GM18909 (cell line): ENCODE data around the gene UBL5.
"Not testable (repeated sequence)": the region's sequence is repeated elsewhere in the genome, so short reads cannot be mapped to it uniquely, and the experiment has no call there.

ENCODE experiments used
- ATAC-seq: cut with Tn5 transposase; IDR thresholded peaks from one replicate; pipeline ENCODE4 v1.9.1; 2021; ENCODE audit warnings: mild to moderate bottlenecking; ENCODE audit not compliant: unreplicated experiment, poor library complexity

Gene UBL5

DNA sequence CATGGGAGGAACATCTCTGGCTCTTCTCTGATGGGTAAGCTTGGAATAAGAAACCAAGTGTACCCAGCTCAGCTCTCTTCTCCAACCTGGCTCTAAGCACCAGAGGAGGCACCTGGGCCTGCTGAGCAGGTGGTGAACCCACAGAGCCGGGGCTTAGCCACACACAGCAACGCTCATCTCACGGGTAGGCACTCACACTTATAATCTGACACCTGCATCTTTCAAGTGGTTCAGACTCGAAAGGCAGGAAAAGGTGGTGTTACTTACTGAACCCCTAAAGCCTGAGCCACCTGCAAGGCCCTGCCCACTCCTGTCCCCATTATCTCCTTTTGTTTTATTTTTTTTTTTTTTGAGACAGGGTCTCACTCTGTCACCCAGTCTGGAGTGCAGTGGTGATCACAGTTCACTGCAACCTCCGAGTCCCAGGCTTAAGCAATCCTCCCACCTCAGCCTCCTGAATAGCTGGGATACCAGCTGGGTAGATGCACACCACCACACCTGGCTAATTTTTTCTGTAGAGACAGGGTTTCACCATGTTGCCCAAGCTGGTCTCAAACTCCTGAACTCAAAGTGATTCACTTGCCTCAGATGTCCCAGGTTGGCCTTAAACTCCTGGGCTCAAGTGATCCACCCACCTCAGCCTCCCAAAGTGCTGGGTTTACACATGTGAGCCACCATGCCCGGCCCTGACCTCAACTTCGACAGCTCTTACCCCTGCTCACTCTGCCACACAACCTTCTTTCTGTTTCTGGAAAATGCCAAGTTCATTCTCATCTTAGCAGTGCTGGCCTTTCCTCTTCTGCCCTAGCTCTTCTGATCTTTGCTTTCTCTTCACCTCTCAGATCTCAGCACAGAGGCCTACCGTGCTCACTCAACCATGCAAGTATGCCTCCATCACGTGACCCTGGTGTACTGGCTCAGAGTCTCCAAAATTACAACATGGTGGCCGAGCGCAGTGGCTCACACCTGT is 18.6 kb upstream of the UBL5 start:
- ATAC-seq: no peak

DNA sequence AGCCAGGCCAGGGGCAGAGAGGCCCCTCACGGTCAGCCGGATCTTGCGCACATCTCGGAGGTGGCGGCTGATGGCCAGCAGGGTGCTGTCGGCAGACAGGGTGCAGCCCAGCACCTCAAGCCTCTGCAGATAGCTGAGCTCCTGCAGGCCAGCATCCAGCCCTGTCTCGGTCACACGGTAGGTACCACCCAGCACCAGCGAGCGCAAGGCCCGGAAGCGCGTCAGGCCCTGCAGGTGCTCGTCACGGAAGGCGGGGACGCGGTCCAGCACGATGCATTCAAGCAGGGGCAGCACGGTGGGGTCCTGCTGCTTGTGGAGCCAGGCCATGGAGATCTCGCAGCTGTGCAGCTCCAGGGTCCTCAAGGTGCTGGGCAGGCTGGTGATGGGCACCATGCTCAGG is 16.6 kb upstream of the UBL5 start:
- ATAC-seq: no peak

DNA sequence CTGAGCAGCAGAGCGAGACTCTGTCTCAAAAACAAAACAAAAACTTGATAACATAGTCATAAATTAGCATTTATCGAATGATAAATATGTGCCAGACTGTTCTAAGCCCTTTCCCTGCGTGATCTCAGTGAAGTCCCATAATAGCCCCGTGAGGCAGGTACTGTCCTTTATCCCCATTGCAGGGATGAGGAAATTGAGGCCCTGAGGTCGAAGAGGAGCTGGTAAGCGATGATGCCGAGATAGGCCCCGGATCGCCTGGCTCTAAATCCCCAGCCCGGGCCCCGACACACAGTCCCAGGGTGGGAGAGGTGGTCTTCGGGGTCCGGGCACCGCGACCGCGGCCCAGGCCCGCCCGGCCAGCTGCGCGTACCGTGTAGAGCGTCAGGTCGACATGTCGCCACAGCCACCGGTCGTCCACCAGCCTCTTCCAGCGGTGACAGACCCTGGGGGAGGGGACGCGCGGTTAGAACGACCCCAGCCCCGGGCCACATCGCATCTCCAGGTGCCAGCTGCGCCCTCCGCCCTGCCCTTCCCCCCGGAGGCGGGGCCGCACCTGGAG is 9.5 kb upstream of the UBL5 start:
- ATAC-seq: no peak

DNA sequence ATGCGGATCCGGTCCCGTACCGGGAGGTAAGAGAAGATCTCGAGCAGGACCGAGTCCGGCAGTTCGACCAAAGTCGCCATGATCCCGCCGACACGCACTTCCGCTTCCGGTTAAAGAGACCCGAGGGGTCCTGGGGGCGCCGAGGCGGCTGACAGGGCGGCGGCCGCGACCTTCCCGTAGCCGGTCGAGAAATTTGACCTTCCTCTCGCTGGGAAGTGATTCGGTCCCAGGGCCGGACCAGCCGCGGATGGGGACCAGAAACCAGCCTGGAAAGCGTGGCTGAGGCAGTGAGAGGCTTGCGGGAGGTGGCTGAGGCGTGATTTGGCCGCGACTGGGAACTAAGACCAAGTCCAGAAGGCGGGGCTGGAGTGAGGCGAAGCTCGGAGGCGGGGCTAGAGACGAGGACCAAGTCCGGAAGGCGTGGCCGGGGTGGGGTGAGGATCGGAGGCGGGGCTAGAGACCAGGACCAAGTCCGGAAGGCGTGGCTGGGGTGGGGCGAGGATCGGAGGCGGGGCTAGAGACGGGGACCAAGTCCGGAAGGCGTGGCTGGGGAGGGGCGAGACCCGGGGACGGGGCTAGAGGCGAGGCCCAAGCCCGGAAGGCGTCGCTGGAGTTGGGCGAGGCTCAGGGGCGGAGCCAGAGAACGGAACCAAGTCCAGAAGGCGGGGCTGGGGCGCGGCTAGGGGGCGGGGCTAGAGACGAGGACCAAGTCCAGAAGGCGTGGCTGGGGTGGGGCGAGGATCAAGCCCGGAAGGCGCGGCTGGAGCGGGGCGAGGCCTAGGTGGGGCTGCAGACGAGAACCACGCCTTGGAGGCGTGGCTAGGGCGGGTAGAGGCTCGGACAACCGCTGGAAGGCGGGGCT is 8.8 kb upstream of the UBL5 start, which contains the start of gene FBXL12:
Gene FBXL12 (minus strand): TSS at position 346 of the 862 bp plus-strand sequence. CDS start 266 bp downstream, at position 80.
- peak; percentile 83 for ATAC-seq

DNA sequence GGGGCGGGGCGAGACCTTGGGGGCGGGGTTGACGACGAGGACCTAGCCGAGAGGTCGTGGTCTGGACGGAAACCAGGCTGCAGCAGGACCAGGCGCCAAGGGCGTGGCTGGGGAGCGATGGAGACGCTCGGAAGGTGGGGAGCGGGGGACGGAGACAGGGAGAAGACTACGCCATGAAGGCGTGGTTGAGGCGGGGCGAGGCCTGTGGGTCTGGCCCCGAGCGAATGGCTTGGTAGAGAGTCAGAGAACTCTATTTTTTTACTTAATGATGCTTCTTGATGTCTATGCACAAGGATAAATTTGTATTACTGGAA is 8.2 kb upstream of the UBL5 start:
- no peak for ATAC-seq

DNA sequence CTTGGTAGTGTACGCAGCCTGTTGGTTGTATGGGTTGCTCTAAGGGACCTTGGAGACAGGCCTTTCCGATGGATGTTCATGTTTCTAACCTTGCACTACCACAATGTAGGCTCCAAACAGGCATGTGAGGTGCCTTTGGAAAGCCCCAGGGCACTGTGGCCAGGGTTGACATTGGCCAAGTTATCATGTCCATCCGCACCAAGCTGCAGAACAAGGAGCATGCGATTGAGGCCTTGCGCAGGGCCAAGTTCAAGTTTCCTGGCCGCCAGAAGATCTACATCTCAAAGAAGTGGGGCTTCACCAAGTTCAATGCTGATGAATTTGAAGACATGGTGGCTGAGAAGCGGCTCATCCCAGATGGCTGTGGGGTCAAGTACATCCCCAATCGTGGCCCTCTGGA is 7.7 kb upstream of the UBL5 start:
- not testable (repeated sequence) for ATAC-seq

DNA sequence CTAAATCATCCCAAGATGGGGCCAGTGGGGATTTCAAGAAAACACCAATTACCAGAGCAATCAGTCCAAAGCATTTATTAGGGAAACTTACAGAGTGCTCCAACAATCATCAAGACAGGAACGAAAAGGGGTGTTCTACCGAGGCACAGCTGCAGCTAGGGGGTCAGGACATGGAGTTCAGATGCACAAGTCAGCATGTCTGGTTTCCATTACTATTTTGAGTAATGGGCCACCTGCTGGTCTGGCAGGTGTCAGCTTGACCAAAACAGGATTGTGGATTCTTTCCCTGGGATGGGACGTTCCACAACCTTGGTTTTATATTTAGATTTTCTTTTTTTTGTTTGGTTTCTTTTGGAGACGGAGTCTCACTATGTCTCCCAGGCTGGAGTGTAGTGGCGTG is 3.9 kb upstream of the UBL5 start:
- ATAC-seq: no peak

DNA sequence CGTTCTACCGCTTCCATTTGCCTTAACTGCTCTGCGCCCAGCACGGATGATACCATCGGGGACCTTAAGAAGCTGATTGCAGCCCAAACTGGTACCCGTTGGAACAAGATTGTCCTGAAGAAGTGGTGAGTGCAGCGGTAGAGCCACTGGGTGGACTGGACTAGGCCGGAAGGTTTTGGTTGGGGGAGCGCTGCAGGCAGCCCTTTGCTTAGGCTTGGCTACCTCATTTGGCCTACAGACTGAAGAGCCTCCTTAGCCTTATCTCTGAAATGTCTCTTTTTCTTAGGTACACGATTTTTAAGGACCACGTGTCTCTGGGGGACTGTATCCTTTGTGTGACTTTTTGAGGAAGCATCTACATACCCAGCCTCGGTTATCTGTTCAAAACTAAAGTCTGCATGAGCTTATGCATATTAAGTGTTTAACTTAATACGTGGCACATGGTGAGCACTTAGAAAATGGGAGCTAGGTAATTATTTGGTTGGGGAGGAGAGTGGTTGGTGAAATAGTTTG is 889 bp downstream of the UBL5 start:
- no peak for ATAC-seq

DNA sequence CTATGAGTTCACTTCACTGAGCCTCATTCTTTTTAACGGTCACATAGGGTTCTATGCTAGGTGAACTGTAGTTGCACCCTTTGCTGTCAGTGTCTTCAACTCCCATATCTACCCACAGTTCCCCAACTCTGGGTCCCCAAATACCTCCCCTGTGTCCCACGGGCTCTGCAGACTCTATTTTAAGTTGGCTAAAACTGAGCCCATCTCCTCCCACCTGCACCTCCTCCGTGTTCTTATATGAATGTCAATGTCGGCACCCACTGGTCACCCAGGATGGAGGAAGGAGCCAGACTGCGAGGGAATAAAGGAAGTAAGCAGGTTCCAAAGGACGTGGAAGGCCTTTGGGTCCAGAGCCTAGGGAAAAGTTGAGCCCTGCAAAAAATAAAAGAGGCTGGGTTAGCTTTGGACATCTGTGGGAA is 6.6 kb downstream of the UBL5 start:
- ATAC-seq: no peak

DNA sequence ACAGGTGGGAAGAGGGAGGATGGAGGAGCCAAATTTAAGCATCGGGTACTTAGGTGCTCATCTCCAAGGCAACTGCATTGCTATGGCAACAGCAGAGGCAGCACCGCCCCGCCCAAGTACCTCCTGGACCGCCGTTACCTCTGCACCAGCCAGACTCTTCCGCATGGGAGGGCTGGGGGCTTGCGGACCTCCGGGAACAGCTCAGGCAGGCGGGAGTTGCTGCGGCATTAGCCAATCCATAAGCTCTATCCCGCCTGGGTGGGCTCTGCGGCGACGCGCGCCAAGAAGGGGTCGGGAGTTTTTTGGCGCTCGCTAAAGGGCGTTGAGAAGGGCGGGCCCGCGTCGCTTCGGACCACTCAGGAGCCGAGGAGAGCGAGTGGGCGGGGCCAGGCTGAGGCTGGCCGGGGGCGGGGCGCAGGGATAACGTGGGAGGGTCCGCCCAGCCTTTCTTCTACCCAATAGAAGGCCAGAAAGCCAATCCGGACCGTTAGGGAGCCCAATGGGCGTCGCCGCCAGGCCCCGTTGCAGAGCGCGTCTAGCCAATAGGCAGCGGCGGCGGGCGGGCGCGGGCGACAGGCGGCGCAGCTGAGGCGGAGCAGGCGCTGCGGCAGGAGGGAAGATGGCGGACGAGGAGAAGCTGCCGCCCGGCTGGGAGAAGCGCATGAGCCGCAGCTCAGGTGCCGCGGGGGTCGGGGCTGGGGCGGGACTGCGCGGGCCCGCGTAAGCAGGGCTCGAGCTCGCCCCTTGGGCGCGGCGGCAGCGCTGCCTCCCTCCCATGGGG is 7.2 kb downstream of the UBL5 start, which contains the start of gene PIN1:
Gene PIN1 (plus strand): TSS at position 593 of the 781 bp plus-strand sequence. CDS start 27 bp downstream, at position 620.
- ATAC-seq: peak; percentile 96

DNA sequence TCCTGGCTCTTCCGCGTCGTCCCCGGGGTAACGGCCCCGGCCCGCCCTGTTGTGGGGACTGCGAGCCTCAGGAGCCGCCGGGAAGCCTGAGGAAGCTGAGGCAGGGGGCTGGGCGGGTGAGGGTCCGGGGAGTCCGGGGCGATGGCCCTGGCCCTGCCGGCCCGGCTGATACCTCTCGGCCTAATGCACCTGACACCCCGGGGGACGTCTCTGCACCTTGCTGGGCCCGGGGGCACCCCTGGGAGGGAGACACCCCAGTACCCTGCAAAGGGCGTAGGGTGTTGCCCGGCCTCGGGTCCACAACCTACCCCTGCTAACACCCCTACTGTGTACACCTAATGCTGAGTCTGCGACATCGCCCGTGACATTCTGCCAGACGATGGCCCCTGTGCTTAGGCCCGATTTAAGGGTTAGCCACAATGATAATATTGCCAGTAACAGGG is 7.8 kb downstream of the UBL5 start:
- ATAC-seq: peak; percentile 22

DNA sequence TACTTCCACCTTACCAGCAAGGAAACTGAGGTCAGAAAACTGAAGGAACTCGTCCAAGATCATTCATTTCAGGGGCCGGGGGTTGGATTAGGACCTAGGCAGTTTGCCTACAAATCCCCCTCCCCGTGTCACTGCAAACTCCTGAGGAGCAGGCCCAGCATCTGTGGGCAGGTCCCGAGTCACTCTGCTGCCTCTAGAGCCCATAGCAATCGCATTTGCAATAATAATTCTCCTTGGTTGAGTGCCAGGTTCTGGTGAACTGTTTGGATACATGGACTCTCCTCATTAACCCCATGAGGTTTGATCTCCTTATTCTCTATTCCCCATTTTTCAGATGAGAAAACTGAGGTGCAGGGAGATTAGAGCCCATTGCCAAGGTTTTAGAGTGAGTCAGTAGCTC is 8.3 kb downstream of the UBL5 start:
- no peak for ATAC-seq

DNA sequence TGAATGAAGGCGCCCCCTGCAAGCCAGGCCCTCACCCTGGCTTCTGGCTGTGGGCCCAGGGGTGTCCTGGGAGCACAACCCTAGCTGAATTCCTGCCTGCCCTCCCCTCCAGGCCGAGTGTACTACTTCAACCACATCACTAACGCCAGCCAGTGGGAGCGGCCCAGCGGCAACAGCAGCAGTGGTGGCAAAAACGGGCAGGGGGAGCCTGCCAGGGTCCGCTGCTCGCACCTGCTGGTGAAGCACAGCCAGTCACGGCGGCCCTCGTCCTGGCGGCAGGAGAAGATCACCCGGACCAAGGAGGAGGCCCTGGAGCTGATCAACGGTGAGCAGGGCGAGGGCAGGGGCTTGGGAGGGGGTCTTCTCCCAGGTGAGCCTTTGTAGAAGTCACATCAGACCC is 10.6 kb downstream of the UBL5 start:
- no peak for ATAC-seq

DNA sequence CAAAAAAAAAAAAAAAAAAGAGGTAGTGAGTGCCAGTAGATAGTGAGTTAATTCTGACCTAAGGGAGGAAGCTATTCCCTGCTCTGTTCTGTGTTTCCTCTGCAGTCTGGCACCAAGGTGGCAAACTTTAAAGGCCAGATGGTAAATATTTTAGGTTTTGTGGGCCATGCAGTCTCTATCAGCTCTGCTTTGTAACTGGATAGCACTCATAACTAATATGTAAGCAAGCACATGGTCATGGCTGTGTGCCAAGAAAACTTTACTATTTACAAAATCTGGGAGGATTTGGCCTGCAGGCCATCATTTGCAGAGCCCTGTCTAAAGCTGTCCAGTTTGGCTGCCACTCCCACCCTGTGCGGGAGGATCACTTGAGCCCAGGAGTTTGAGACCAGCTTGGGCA is 11.7 kb downstream of the UBL5 start:
- ATAC-seq: no peak

DNA sequence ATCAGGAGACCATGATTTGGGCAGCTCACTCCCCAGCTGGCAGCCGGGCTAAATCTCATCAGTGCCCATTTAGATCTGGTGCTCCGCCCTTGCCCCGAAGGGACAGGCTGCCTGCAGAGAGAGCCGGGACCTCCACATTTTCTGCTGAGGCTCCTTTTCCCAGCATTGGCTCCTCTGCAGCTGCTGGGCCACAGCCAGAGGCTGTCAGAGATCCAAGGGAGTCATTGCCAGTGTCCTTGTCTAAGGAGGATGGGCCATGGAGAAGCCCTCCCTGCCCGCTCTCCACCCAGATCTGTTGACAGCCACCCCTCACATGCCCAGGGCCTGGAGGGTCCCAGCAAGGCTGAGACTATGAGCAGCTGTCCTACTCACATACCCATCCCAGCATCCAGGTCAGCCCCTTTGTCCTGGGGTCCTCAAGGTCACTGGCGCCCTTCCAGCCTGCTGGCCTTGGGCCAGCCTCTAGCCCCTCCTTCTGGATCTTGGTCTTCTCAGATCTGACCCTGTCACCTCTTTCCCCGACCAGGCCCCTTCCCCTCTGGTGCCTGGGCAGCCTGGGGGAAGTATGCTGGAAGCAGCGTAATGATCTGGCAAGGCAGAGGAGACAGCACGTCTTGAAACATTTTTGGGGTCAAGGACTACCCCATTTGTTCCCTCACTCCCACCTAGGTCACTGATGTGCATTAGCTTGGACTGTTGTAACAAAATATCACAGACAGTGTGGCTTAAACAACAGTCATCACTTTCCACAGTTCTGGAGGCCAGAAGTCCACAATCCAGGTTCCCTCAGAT is 15.3 kb downstream of the UBL5 start:
- no peak for ATAC-seq

DNA sequence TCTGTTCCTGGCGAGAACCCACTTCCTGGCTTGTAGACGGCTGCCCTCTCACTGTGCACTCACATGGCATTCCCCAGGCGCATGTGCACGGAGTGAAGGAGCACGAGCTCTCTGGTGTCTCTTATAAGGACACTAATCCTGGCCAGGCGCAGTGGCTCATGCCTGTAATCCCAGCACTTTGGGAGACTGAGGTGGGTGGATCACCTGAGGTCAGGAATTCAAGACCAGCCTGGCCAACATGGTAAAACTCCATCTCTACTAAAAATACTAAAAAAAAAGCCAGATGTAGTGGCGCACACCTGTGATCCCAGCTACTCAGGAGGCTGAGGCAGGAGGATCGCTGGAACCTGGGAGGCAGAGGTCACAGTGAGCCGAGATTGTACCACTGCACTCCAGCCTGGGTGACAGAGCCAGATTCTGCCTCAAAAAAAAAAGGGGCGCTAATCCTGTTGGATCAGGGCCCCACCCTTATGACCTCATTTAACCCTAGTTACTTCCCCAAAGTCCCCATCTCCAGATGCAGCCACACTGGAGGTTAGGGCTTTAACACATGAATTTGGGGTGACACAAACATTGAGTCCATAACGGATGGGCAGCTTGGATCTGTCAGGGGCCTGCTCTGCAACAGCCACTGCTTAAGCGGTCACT is 16.0 kb downstream of the UBL5 start:
- ATAC-seq: not testable (repeated sequence)

DNA sequence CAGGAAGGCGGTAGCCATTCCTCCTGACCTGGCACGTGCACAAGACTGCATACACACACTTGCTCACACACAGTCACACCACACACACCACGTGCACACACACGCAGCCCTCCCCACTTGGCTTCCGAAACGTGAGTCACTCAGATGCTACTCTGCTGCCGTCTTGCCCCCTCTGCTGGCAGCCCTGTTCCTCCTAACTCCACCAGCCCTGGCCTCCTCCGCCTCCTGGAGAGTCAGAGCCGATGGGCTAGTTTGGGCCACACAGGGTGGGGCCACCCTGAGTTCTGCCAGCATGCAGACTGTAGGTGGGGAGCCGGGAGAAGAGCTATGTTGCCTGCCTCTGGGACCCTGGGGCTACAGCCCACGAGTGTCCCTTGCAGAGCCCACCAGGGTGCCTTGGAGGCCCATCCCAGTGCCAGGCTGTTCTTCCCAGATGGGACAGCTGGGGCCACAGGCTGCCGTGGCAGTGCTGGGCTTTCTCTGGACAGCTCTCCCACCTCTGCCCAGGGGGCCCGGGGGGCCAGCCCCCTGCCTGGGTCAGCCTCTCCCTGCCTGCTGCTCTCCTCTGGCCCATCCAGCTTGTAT is 19.5 kb downstream of the UBL5 start:
- ATAC-seq: no peak

DNA sequence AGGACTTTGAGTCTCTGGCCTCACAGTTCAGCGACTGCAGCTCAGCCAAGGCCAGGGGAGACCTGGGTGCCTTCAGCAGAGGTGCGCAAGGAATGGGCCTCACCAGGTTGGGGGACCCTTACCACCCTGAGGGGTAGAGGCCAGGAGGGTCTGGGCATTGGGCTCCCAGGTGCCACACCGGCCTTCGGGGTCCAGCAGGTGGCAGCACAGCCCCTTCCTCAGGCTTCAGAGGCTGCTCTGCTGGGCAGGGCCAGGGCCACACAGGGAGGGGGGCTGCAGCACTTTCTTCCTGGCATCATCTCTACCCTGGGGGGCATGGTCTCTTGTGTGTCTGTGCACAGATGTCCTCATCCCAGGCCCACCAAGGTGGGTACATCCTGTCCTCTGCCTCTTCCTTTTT is 20.3 kb downstream of the UBL5 start:
- ATAC-seq: no peak
